Natural killer cell (primary cell): ENCODE data around the gene HMG20B. TPM values are rescaled to one million over a fixed set of nuclear protein-coding genes. Genes with fewer than 3 reads are reported as not detected.

Source experiments
- ATAC-seq, 3 donors: fragments of 150-1000 bp in 2 of 3; fragments of 200-7000 bp in 1 of 3; cut with Tn5 transposase; 1 replicate in 1 of 3; 2 replicates in 2 of 3; pipeline ENCODE4 v1.10.0; 2021; ENCODE audit warnings: mild to moderate bottlenecking in 2 of 3, moderate library complexity in 2 of 3
- DNase-seq, 2 donors: peaks; one replicate each; pipeline versions ENCODE4 v3.0.0 to v3.0.0-alpha.2; 2013 to 2021; ENCODE audit warnings: mixed read lengths in 1 of 2
- H3K27ac ChIP-seq: one replicate; pipeline ENCODE4 v1.5.1; 2013; ENCODE audit warnings: mild to moderate bottlenecking, low read length
- H3K27me3 ChIP-seq: one replicate; pipeline ENCODE4 v1.6.1; 2013; ENCODE audit warnings: low read length; ENCODE audit not compliant: control insufficient read depth, insufficient read depth
- H3K36me3 ChIP-seq: one replicate; pipeline ENCODE4 v1.6.1; 2013; ENCODE audit warnings: low read length; ENCODE audit not compliant: control insufficient read depth, insufficient read depth
- H3K4me1 ChIP-seq: one replicate; pipeline ENCODE4 v1.6.1; 2013; ENCODE audit warnings: low read length; ENCODE audit not compliant: control insufficient read depth, insufficient read depth
- H3K4me3 ChIP-seq: one replicate; pipeline ENCODE4 v1.5.1; 2013; ENCODE audit warnings: low read length
- H3K9me3 ChIP-seq: one replicate; pipeline ENCODE4 v1.6.1; 2013; ENCODE audit warnings: low read length; ENCODE audit not compliant: control insufficient read depth, insufficient read depth
- H3K27ac Mint-ChIP-seq, 2 donors: one replicate each; pipeline ENCODE4 v1.8.0; 2022; ENCODE audit warnings: mild to moderate bottlenecking in 2 of 2, mixed read lengths in 2 of 2, moderate library complexity in 1 of 2
- H3K27me3 Mint-ChIP-seq, 2 donors: one replicate each; pipeline ENCODE4 v1.8.0; 2022; ENCODE audit warnings: low read depth in 2 of 2, mixed read lengths in 2 of 2
- H3K36me3 Mint-ChIP-seq: one replicate; pipeline ENCODE4 v1.8.0; 2022; ENCODE audit warnings: mixed read lengths
- H3K4me1 Mint-ChIP-seq, 2 donors: one replicate each; pipeline ENCODE4 v1.8.0; 2022; ENCODE audit warnings: mixed read lengths in 2 of 2
- H3K4me3 Mint-ChIP-seq: one replicate; pipeline ENCODE4 v1.8.0; 2022; ENCODE audit warnings: mild to moderate bottlenecking, moderate library complexity, mixed read lengths
- H3K9me3 Mint-ChIP-seq, 2 donors: one replicate each; pipeline ENCODE4 v1.8.0; 2022; ENCODE audit warnings: mixed read lengths in 2 of 2
- CTCF ChIP-seq: fragments of 200-600 bp; IDR thresholded peaks from one replicate; pipeline ENCODE4 v1.8.0; 2022; ENCODE audit warnings: antibody characterized with exemption
- WGBS: methylation state at CpG from one replicate; pipeline ENCODE4 v1.1.7; 2013; ENCODE audit warnings: missing lambda C conversion rate; ENCODE audit not compliant: insufficient coverage; 5-methylcytosine and 5-hydroxymethylcytosine counted together
- intact Hi-C: fragments of 100-400 bp; cut with micrococcal nuclease; formaldehyde crosslinking; loops from one replicate; pipeline ENCODE4 v1.14.2; 2022
- total RNA-seq, 4 donors: library from RNA; stranded (reverse); fragments of 120-200 nt in 1 of 4; gene quantifications; one replicate each; pipeline versions ENCODE4 v1.2.3 to v1.2.4, GENCODE V29; 2013 to 2022

The HMG20B gene
- total RNA-seq, 3 donors from 2014 or later (not counting 1 experiment from before 2014, with no cell fraction given), result 45.8 to 57.5 (median 52.1) TPM

- TF ChIP-seq CTCF, result no peak
- H3K4me3 ChIP-seq, result no peak overlapping the region
- no peak for DNase-seq
- intact Hi-C loops, result no loop called here
- no peaks in the 10 kb centered on the region for H3K9me3 ChIP-seq
- H3K4me1 ChIP-seq, result peaks cover 12% of the 10 kb centered on the region
- no peaks in the 10 kb centered on the region for H3K36me3 Mint-ChIP-seq
- H3K4me1 Mint-ChIP-seq, result peaks cover 0 to 4% of the 10 kb centered on the region in 2 donors
- 94% methylated on average over 39 of the region's 39 CpGs for WGBS
- no peaks in the 10 kb centered on the region for H3K27me3 ChIP-seq
- H3K9me3 Mint-ChIP-seq, result no peaks in the 10 kb centered on the region
- no peak for ATAC-seq
- H3K4me3 Mint-ChIP-seq, result no peak overlapping the region
- H3K27ac ChIP-seq, result no peak overlapping the region
- H3K27me3 Mint-ChIP-seq, result no peaks in the 10 kb centered on the region
- peaks cover 34% of the 10 kb centered on the region for H3K36me3 ChIP-seq
- no peak overlapping the region for H3K27ac Mint-ChIP-seq
Observed at GRCh38 chr19:3613818-3614661, 41.3 kb downstream of the HMG20B start.

- no peak for DNase-seq
- no peak overlapping the region for H3K27ac Mint-ChIP-seq
- Histone ChIP-seq H3K4me1 (peaks cover 11% of the 10 kb centered on the region), H3K27ac (no peak overlapping the region), H3K9me3 (no peaks in the 10 kb centered on the region), H3K4me3 (no peak overlapping the region), H3K27me3 (no peaks in the 10 kb centered on the region), H3K36me3 (peaks cover 38% of the 10 kb centered on the region)
- WGBS, result 94% methylated on average over 17 of the region's 18 CpGs
- no peak for ATAC-seq
- H3K27me3 Mint-ChIP-seq, result no peaks in the 10 kb centered on the region
- TF ChIP-seq CTCF, result no peak
- no peaks in the 10 kb centered on the region for H3K36me3 Mint-ChIP-seq
- no peaks in the 10 kb centered on the region for H3K9me3 Mint-ChIP-seq
- no peak overlapping the region for H3K4me3 Mint-ChIP-seq
- intact Hi-C loops, result no loop called here
- no peaks in the 10 kb centered on the region for H3K4me1 Mint-ChIP-seq
Observed at GRCh38 chr19:3614858-3615505, 42.2 kb downstream of the HMG20B start.

DNA sequence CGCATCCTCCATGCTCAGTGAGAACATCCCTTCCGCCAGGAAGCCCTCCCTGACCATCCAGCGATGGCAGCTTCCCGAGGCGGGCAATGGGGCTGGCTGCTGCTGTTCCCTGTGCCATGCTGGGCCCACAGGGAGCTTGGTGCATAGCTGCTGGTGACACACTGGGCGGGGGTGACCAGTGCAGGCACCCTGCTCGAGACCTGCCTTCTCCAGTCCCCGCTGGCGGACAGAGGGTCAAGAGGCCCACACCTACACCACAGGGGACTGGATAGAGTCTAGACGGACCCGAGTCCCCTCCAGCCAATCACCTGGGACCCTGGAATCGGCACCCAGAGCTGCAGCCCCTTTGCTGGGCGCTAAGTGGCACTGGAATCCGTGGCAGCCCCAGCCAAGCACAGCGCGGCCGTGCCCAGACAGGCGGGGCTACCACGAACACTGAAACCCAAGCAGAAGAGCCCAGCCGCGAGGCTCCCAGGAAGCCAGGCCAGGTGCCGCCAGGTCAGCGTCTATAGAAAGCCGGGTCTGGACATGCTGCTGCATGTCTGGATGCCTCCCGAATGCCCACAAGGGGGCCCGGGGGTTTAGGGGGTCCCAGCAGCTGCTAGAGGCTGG lies 42.9 kb downstream of the HMG20B start:
- Mint-ChIP-seq H3K27ac (no peak overlapping the region), H3K9me3 (no peaks in the 10 kb centered on the region), H3K27me3 (no peaks in the 10 kb centered on the region), H3K4me1 (no peaks in the 10 kb centered on the region), H3K36me3 (no peaks in the 10 kb centered on the region), H3K4me3 (no peak overlapping the region)
- DNase-seq (no peak), ATAC-seq (no peak)
- TF ChIP-seq CTCF, result no peak
- H3K9me3 ChIP-seq, result no peaks in the 10 kb centered on the region
- 94% methylated on average over 26 of the region's 26 CpGs for WGBS
- intact Hi-C loops, result no loop called here
- no peak overlapping the region for H3K4me3 ChIP-seq
- peaks cover 11% of the 10 kb centered on the region for H3K4me1 ChIP-seq
- H3K27ac ChIP-seq, result no peak overlapping the region
- peaks cover 44% of the 10 kb centered on the region for H3K36me3 ChIP-seq
- H3K27me3 ChIP-seq, result no peaks in the 10 kb centered on the region
